Testis (tissue), 3 donors: ENCODE results near the gene PARP9. TPM values are rescaled to one million over a fixed set of nuclear protein-coding genes. Genes with fewer than 3 reads are reported as not detected.

Experiments used
- DNase-seq: peaks from one replicate; pipeline ENCODE4 v3.0.0-alpha.2; 2019
- H3K27ac ChIP-seq, 2 donors: fragments of 200-600 bp; sonication (generic); one replicate each; pipeline ENCODE4 v1.5.1; 2019
- H3K27me3 ChIP-seq: fragments of 200-600 bp; sonication (generic); one replicate; pipeline ENCODE4 v1.5.1; 2019
- H3K36me3 ChIP-seq: fragments of 200-600 bp; sonication (generic); one replicate; pipeline ENCODE4 v1.5.1; 2017; ENCODE audit warnings: low read depth; ENCODE audit errors: missing control alignments
- H3K4me1 ChIP-seq: fragments of 200-600 bp; sonication (generic); one replicate; pipeline ENCODE4 v1.5.1; 2019
- H3K4me3 ChIP-seq, 2 donors: fragments of 200-600 bp; sonication (generic); one replicate each; pipeline ENCODE4 v1.5.1; 2017 to 2019
- H3K9me3 ChIP-seq: fragments of 200-600 bp; sonication (generic); one replicate; pipeline ENCODE4 v1.5.1; 2017
- POLR2A ChIP-seq: fragments of 450-650 bp; IDR thresholded peaks from one replicate; pipeline ENCODE4 v1.6.1; 2017; ENCODE audit warnings: antibody characterized with exemption, mild to moderate bottlenecking, moderate library complexity
- WGBS, 2 donors: methylation state at CpG; one replicate each; pipeline ENCODE4 v1.1.5; 2018; 5-methylcytosine and 5-hydroxymethylcytosine counted together
- intact Hi-C: fragments of 100-400 bp; cut with DNase I; formaldehyde crosslinking; loops from one replicate; pipeline ENCODE4 v1.15.1; 2023; ENCODE audit warnings: low total_unique reads
- polyA plus RNA-seq: library from polyadenylated mRNA; stranded (reverse); fragments of 350-450 nt; fragmentation: Illumina TruSeq; extraction: RNeasy Lipid Tissue Mini Kit (QIAGEN cat#74804); gene quantifications from one replicate; pipeline ENCODE4 v1.2.3, GENCODE V29; 2014; ENCODE audit warnings: low read depth, low replicate concordance; ENCODE audit not compliant: insufficient read depth
- total RNA-seq, 2 donors: library from RNA; depleted of rRNA; stranded (reverse); fragments of >200 nt; gene quantifications; one replicate each; pipeline ENCODE4 v1.2.3, GENCODE V29; 2016
- TF ChIP-seq, protein P1 (sequence below), 3 experiments: fragments of 450-650 bp in 2 of 3; fragments of 200-600 bp in 1 of 3; sonication (generic) in 1 of 3; IDR thresholded peaks; one replicate each; pipeline ENCODE4 v1.5.1; 2016 to 2019; ENCODE audit warnings: antibody characterized with exemption in 3 of 3, mild to moderate bottlenecking in 2 of 3, moderate library complexity in 1 of 3

Gene PARP9
- total and polyA plus RNA-seq, 3 donors from 2014 or later = 12.8 to 14.7 (median 13.8) TPM

DNA sequence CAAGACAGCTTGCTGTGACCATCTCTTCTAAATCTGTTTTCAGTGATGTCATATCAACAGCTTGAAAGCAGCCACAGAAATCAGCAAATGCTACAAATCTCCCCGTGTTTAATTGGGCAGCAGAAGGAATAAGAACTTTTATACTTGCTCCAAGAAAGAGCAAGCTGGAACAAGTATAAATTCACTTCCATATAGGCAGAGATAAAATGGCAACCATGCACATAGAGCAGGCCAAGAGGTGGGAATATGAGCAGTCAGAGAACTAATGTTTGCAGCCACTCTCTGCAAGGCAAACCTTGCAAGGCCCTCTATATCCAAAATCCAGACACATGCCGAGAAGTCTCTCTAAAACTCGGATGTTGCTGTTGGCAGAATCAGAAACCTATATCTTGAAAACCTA is 16.0 kb downstream of the PARP9 start:
- Histone ChIP-seq H3K4me1 (no peaks in the 10 kb centered on the region), H3K4me3 (no peak overlapping the region), H3K9me3 (no peaks in the 10 kb centered on the region), H3K36me3 (no peaks in the 10 kb centered on the region), H3K27ac (no peak overlapping the region), H3K27me3 (no peaks in the 10 kb centered on the region)
- no peak for TF ChIP-seq POLR2A
- TF ChIP-seq, protein P1, sequence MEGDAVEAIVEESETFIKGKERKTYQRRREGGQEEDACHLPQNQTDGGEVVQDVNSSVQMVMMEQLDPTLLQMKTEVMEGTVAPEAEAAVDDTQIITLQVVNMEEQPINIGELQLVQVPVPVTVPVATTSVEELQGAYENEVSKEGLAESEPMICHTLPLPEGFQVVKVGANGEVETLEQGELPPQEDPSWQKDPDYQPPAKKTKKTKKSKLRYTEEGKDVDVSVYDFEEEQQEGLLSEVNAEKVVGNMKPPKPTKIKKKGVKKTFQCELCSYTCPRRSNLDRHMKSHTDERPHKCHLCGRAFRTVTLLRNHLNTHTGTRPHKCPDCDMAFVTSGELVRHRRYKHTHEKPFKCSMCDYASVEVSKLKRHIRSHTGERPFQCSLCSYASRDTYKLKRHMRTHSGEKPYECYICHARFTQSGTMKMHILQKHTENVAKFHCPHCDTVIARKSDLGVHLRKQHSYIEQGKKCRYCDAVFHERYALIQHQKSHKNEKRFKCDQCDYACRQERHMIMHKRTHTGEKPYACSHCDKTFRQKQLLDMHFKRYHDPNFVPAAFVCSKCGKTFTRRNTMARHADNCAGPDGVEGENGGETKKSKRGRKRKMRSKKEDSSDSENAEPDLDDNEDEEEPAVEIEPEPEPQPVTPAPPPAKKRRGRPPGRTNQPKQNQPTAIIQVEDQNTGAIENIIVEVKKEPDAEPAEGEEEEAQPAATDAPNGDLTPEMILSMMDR (IDR thresholded peaks at IDR 0.05) = no peak
- 84 to 89% methylated on average over 3 of the region's 3 CpGs for WGBS, 2 donors
- DNase-seq = no peak
- intact Hi-C loops = no loop called here

DNA sequence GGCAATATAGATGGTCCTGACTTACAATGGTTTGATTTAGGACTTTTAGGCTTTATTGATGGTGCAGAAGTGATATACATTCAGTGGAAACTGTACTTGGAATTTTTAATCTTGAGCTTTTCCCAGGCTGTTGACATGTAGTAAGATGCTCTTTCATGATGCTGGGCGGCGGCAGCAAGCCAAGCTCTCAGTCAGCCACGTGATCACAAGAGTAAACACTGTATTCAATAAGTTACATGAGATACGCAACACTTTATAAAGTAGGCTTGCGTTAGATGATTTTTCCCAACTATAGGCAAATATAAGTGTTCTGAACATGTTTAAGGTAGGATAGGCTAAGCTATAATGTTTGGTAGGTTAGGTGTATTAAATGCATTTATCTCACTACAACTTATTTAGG is 17.9 kb downstream of the PARP9 start:
- 84 to 90% methylated on average over 5 of the region's 5 CpGs for WGBS, 2 donors
- Histone ChIP-seq H3K4me1 (no peaks in the 10 kb centered on the region), H3K27me3 (no peaks in the 10 kb centered on the region), H3K36me3 (no peaks in the 10 kb centered on the region), H3K4me3 (no peak overlapping the region), H3K27ac (no peak overlapping the region), H3K9me3 (no peaks in the 10 kb centered on the region)
- TF ChIP-seq, protein P1 (IDR thresholded peaks at IDR 0.05) = no peak
- no peak for TF ChIP-seq POLR2A
- no peak for DNase-seq
- intact Hi-C loops = no loop called here

DNA sequence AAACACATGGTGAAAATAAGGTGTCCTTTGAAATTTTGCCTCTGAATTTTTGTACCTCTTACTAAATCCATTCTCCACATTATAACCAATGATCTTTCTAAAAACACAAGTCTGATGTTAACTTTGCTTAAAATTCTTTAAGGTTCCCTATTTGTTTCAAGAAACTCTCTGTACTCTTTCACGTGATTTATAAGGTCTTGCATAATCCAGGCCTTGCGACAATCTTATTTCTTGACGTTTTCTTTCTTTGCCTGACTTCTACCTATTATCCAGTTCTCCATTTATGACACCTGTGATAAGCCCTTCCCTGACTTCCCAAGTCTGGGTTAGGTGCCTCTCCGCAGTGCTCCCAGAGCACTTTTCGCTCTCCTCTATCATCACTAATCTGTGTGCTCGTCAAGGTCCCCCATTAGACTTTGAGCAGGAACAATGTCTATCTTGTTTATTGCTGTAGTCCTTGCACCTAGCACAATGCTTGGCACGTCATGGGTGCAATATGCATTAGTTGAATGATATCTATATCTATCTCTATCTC is 25.1 kb downstream of the PARP9 start:
- DNase-seq = no peak

DNA sequence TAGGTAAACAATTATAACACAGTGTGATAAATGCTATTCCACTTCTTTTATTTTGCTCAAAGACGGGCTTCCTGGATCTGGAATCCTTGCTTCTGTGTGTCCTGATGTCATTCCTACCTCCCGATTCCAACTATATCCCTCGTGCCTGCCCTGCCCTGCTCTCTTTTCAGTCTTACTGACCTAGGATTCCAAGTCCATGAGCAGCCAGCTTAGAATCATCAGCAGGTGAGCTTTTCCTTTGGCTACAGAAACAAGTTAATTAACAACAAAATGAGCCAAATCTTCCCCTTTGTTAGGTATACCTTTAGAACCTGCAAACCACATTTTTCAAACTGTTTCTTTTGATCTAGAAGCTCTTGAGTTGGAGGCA is 27.5 kb downstream of the PARP9 start:
- Histone ChIP-seq H3K4me1 (no peaks in the 10 kb centered on the region), H3K9me3 (no peaks in the 10 kb centered on the region), H3K4me3 (no peak overlapping the region), H3K36me3 (no peaks in the 10 kb centered on the region), H3K27ac (no peak overlapping the region), H3K27me3 (no peaks in the 10 kb centered on the region)
- 63 to 65% methylated on average over 3 of the region's 3 CpGs for WGBS, 2 donors
- intact Hi-C loops = no loop called here
- DNase-seq = no peak
- no peak for TF ChIP-seq POLR2A
- TF ChIP-seq, protein P1 (IDR thresholded peaks at IDR 0.05) = no peak

More for the DNA sequence above, 25.1 kb downstream of the PARP9 start:
- H3K27ac ChIP-seq = no peak overlapping the region
- no peaks in the 10 kb centered on the region for H3K9me3 ChIP-seq
- H3K36me3 ChIP-seq = no peaks in the 10 kb centered on the region
- WGBS, 2 donors = 89 to 93% methylated on average over 7 of the region's 7 CpGs
- no peak overlapping the region for H3K4me3 ChIP-seq
- H3K27me3 ChIP-seq = no peaks in the 10 kb centered on the region
- no peaks in the 10 kb centered on the region for H3K4me1 ChIP-seq
- intact Hi-C loops = no loop called here
- TF ChIP-seq POLR2A = no peak
- TF ChIP-seq, protein P1 (IDR thresholded peaks at IDR 0.05) = no peak

DNA sequence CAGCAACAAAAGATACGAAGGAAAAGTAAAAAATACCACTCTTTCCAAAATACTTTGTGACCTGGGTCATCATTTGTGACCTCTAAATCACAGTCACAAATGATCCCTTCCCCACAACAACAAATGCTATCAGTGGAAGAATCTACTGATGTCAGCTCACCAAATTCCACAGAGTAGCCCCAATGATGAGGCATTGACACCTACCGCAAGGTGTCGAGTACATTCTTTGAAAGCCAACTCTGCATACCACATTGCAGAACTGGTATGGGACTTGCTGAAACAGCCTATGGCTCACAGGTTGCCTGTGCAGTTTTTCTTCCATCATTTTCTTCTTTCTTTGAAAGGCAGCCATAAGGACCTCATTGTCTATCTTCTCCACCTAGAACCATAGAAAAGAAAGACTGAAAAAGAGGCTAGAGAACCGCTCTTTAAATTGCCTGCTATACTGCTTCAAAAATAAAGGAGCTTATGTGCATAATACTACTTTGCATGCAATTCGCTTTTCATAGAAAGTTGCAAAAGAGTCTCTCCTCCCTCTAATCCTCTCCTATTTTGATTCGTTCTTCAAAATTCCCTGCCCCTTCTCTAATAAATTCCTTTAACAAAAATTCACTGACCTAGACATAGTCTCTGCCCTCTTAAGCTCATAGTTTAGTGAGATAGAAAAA is 28.0 kb downstream of the PARP9 start:
- Histone ChIP-seq H3K4me3 (no peak overlapping the region), H3K27me3 (no peaks in the 10 kb centered on the region), H3K9me3 (no peaks in the 10 kb centered on the region), H3K36me3 (no peaks in the 10 kb centered on the region), H3K27ac (no peak overlapping the region), H3K4me1 (no peaks in the 10 kb centered on the region)
- no peak for DNase-seq
- TF ChIP-seq, protein P1 (IDR thresholded peaks at IDR 0.05) = no peak
- WGBS, 2 donors = 87 to 92% methylated on average over 6 of the region's 6 CpGs
- intact Hi-C loops = no loop called here
